Colon (tissue), 2 donors: ENCODE results near the gene GAS2L1.

Source experiments
- FAIRE-seq: peaks from 2 replicates; lab custom pipeline; 2012; peaks lifted over from hg19 to GRCh38; lab: Jason Lieb, UNC
- donor health status: control.
- donor health status: control.

The GAS2L1 gene

GRCh38 chr22:29327089-29327764, 20.8 kb downstream of the GAS2L1 start:
- no peak for FAIRE-seq

- no peak for FAIRE-seq
These were observed 21.6 kb downstream of the GAS2L1 start for GRCh38 chr22:29328055-29328454.

GRCh38 chr22:29328566-29329500, 22.4 kb downstream of the GAS2L1 start:
- no peak for FAIRE-seq

GRCh38 chr22:29329581-29329980, 23.1 kb downstream of the GAS2L1 start:
- FAIRE-seq = no peak

- FAIRE-seq = no peak
These were observed 23.8 kb downstream of the GAS2L1 start for GRCh38 chr22:29330291-29330690.

- FAIRE-seq = no peak
These were observed 24.3 kb downstream of the GAS2L1 start for GRCh38 chr22:29330753-29331152.

- no peak for FAIRE-seq
These were observed 24.8 kb downstream of the GAS2L1 start for GRCh38 chr22:29331213-29331612.

- no peak for FAIRE-seq
These were observed 25.3 kb downstream of the GAS2L1 start for GRCh38 chr22:29331658-29332300.

GRCh38 chr22:29332886-29333496, 26.5 kb downstream of the GAS2L1 start:
- FAIRE-seq = no peak

- no peak for FAIRE-seq
These were observed 27.7 kb downstream of the GAS2L1 start for GRCh38 chr22:29334148-29334547.

- no peak for FAIRE-seq
These were observed 28.4 kb downstream of the GAS2L1 start for GRCh38 chr22:29334696-29335344.

GRCh38 chr22:29335656-29336055, 29.2 kb downstream of the GAS2L1 start:
- no peak for FAIRE-seq

- no peak for FAIRE-seq
These were observed 30.5 kb downstream of the GAS2L1 start for GRCh38 chr22:29336751-29337490.

- FAIRE-seq = no peak
These were observed 31.3 kb downstream of the GAS2L1 start for GRCh38 chr22:29337631-29338284.

GRCh38 chr22:29338398-29338797, 31.9 kb downstream of the GAS2L1 start:
- no peak for FAIRE-seq

- FAIRE-seq = no peak
These were observed 33.2 kb downstream of the GAS2L1 start for GRCh38 chr22:29339381-29340235.

- no peak for FAIRE-seq
These were observed 34.1 kb downstream of the GAS2L1 start for GRCh38 chr22:29340566-29340965.

GRCh38 chr22:29341056-29341848, 34.8 kb downstream of the GAS2L1 start:
- no peak for FAIRE-seq

GRCh38 chr22:29341849-29342127, 35.3 kb downstream of the GAS2L1 start:
- no peak for FAIRE-seq
